Stimulated activated CD8-positive, alpha-beta memory T cell treated with anti-CD3 and anti-CD28 coated beads, Interleukin-15, amount 100 ng/mL, for 1 hour (primary cell): Measurements from ENCODE around the gene GPR141.

Source experiments
- DNase-seq: peaks from one replicate; pipeline ENCODE4 v3.0.0-alpha.2; 2020; ENCODE audit warnings: low read depth

The GPR141 gene

GRCh38 chr7:37683246-37684120 lies at the start of gene GPR141:
TSS of gene GPR141 (plus strand) at chr7:37683766. CDS start at chr7:37740394, 56,628 bp downstream.
- no peak for DNase-seq

DNA sequence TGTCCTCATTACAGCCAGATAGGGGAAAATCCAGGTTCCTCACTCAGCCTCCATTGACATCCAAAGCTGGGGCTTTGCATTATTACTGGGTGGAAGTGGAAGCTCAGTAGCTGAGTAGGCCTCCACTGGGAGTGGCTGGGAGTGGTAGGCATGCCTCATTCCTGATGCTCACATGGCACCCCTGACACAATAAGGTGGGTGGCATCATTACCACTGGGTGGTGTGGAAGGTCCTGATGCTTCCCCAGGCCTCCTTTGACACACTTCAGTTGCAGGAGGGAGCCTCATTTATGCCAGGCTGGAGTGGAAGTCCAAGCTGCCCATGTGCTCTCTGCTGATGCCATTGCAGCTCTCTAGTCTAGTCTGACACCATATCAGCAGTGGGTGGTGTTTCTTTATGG lies 48.2 kb upstream of the GPR141 start:
- DNase-seq: no peak

GRCh38 chr7:37642028-37642540 lies 41.5 kb upstream of the GPR141 start:
- no peak for DNase-seq

DNA sequence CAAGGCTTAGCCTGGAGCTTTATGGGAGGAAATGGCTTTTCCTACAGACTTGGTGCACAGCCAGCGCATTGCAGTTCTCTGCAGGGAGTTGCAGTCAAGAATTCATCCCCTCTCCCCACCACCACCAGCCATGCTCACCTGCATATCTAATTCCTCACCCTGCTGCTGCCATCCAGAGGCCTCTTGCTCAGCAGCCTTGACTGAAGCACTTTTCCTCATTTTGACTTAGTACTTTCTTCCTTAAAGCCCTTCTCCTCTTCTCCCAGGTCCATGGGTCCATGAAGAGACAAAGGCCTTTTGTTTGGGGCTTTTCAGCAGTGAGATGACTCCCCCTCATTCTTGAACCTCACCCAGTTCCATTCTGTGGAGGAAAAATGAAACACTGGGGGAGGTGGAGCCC lies 39.7 kb upstream of the GPR141 start:
- no peak for DNase-seq

- DNase-seq: no peak
Observed at GRCh38 chr7:37645282-37646050, 38.1 kb upstream of the GPR141 start.

DNA sequence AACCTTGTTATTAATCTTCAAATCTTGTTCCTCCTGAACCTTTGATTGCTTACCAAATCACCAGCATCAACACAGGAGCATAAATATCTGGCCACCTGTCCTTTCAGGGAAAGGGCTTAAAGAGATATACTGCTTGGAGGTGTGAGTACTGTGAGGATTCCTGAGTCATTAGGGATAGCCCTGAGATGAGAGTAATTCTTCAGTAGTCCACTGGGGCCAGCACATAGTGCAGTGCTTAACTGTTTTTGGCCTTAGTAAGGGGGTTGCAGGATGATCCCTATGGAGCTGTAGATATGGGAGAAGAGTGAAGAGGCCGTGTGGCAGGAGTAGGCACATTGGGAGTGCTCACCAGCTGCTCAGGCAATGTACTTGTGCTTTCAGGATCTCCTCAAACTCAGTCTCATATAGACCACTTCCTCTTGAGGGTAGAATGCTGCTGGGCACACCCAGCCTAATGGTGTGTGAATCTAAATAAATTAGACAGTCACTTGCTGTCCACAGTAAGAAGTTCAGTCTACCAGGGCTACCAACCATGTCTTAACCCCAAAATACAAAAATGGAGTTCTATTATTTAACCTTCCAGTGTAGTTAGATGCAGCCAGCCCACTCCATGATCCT lies 26.5 kb upstream of the GPR141 start:
- DNase-seq: no peak

DNA sequence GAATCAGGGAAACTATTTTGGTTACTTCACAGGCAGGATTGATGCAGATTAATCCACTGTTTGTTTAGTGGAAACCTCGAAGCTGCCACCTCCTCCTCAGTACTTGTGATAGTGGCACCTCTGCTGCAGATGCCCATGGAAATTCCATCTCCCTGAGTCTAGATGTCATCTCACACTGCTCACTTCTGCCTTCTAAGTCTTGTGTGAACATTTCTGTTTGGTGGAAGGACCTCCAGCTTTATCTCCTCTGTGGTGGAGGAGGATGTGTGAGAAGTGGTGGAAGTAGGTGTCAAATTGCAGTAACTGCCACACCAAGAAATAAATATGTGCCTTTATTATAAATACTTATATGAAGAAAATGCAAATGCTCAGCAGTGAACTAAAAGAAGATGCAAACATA lies 25.8 kb upstream of the GPR141 start:
- no peak for DNase-seq

GRCh38 chr7:37659971-37660565 lies 23.5 kb upstream of the GPR141 start:
- no peak for DNase-seq

DNA sequence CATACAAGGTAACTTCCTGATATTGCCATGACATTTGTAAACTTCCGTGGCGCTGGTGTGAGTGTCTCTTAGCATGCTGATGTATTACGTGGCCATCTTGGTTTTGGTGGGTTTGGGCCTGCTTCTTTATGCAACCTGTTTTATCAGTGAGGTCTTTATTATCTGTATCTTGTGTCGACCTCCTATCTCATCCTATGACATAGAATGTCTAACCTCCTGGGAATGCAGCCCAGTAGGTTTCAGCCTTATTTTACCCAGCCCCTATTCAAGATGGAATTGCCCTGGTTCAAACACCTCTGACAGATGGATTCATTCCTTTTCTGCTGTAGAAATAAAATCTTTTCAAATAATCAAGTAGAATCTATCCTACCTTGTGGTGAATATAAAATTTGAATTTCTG lies 23.0 kb upstream of the GPR141 start:
- DNase-seq: no peak

DNA sequence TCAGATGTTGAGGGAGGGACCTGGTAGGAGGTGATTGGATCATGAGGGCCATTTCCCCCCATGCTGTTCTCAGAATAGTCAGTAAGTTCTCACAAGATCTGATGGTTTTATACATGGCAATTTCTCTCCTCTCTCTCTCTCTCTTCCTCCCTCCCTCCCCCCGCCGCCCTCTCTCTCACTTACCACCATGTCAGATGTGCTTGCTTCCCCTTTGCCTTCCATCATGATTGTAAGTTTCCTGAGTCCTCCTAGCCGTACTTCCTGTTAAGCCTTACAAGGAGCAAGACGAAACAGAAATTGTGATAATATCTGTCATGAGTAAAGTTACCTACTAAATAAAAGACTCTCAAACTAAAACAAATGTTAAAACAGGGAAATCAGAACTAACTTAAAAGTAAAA lies 19.9 kb upstream of the GPR141 start:
- no peak for DNase-seq

- DNase-seq: no peak
Observed at GRCh38 chr7:37665352-37666022, 18.1 kb upstream of the GPR141 start.

GRCh38 chr7:37666026-37666799 lies 17.4 kb upstream of the GPR141 start:
- no peak for DNase-seq

DNA sequence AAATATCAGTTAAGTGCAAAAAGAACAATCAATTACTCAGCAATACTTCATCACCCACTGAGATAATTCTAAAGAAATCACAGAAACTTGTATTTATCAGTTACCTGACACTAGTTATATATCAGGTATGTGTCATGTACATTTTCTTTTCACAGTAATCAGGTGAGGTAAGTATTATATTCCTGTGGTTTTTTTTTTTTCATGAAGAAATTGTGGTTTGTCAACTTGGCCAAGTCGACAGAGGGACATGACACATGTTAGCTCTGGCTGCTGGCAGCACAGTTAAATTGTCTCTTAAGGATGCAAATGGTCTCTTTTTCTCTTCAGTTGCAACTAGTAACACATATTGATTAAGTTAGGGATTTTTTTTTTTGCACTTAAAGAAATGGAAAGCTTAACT lies 13.7 kb upstream of the GPR141 start:
- no peak for DNase-seq

DNA sequence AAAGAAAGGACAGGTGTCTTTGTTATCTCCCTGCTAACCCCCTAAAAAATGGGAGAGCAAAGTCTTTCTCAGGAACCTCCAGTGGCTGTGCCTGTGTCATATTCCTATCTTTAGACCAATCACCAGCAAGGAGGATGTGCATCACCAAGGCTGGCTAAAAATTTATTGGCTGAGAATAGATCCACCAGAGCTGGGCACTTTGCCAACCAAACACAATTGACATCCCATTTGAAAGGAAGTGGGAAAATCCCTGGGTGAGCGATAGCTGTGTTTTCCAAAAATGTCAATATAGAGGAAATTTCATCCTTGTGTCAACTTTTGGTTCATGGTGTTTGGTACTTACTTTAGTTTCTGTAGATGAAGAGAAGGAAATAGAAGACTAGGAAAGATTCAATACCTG lies 13.1 kb upstream of the GPR141 start:
- no peak for DNase-seq

- no peak for DNase-seq
Observed at GRCh38 chr7:37671876-37672275, 11.7 kb upstream of the GPR141 start.

DNA sequence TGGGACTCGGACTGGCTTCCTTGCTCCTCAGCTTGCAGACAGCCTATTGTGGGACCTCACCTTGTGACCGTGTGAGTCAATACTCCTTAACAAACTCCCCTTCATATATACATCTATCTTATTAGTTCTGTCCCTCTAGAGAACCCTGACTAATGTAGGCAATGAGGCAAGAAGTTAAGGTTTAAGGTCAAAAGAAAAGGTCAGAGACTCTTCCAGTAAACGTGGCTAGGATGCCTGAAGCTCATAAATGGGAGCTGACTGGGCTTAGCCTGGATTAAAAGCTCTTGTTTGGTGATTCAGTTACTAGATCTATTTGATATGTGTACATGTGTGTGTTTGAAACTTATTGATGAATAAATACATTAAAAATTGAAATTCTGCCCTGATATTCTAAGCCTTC lies 10.6 kb upstream of the GPR141 start:
- no peak for DNase-seq

GRCh38 chr7:37673523-37673922 lies 10.0 kb upstream of the GPR141 start:
- DNase-seq: no peak

DNA sequence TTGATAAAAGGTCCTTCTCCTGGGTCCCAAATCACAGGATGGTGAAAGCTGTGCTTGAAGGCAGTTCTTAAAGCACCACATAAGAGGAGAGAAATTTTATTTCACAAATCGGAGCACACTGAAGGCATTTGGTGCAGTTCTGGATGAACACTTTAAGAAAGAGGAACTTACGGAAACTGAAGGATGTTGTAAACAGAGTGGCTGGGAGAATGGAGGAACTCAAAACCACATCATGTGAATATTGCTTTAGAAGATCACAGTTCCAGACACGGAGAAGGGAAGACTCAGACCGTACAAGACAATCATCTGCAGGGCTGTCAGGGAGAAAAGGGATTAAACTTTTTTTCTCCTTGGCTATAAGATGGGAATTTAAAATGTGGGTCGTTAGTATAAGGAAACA lies 9.0 kb upstream of the GPR141 start:
- no peak for DNase-seq

DNA sequence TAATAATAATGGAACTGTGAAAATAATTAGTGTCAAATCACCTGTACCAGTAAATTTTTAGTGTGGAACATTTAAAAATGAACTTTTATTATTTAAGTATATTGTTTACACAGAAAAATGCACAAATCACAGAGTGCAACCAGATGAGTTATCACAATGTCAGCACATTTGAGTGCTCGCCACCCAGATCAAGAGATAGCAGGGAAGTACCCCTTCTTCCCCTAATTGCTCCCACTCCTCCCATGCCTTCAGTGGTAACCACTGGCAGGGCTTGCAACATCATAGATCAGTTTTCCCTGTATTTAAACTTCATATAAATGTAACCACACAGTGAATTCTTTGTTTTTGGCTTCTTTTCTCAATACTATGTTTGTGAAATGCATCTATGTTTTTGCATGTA lies 7.8 kb upstream of the GPR141 start:
- no peak for DNase-seq

GRCh38 chr7:37684927-37685326 lies 1.4 kb downstream of the GPR141 start:
- no peak for DNase-seq
